Loucy (cell line): ENCODE results near the gene PARP6.

Experiments
- EZH2phosphoT487 ChIP-seq: fragments of 200-600 bp; IDR thresholded peaks from 2 replicates; pipeline ENCODE4 v1.6.1; 2018; ENCODE audit warnings: antibody characterized with exemption, mild to moderate bottlenecking, moderate library complexity, borderline replicate concordance
- TF ChIP-seq, protein P1 (sequence below): fragments of 200-600 bp; sonication (generic); conservative IDR thresholded peaks from 2 replicates; pipeline ENCODE4 v1.5.1; 2014; ENCODE audit warnings: mild to moderate bottlenecking, antibody characterized with exemption, low read length

DNA sequence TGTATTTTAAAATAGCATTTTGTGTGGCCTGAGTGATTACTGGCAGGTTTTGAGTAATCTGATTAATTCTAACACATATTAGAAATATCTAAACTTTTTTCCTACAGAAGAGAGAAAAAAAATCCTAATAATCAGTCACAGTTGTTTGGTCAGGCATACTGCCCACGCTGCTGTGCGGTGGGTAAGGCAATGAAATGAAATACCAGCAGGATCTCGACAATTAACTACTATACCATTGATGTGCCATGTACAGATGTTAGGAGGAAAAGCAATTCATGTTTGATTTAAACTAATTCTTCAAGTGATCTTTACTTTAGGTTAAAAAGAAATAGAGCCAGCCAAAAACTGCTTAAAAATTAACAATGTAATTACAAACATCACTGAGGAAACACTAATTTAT, 79.9 kb downstream of the PARP6 start:
- TF ChIP-seq, protein P1, sequence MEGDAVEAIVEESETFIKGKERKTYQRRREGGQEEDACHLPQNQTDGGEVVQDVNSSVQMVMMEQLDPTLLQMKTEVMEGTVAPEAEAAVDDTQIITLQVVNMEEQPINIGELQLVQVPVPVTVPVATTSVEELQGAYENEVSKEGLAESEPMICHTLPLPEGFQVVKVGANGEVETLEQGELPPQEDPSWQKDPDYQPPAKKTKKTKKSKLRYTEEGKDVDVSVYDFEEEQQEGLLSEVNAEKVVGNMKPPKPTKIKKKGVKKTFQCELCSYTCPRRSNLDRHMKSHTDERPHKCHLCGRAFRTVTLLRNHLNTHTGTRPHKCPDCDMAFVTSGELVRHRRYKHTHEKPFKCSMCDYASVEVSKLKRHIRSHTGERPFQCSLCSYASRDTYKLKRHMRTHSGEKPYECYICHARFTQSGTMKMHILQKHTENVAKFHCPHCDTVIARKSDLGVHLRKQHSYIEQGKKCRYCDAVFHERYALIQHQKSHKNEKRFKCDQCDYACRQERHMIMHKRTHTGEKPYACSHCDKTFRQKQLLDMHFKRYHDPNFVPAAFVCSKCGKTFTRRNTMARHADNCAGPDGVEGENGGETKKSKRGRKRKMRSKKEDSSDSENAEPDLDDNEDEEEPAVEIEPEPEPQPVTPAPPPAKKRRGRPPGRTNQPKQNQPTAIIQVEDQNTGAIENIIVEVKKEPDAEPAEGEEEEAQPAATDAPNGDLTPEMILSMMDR = no peak
- no peak for TF ChIP-seq EZH2phosphoT487
